Ovary (tissue), 9 donors: Measurements from ENCODE around the gene RAB7A. TPM values are rescaled to one million over a fixed set of nuclear protein-coding genes. Genes with fewer than 3 reads are reported as not detected.
"Not testable (repeated sequence)": the region's sequence is repeated elsewhere in the genome, so short reads cannot be mapped to it uniquely, and the experiment has no call there.

ENCODE experiments used
- DNase-seq, 5 donors: peaks; one replicate each; pipeline ENCODE4 v3.0.0-alpha.2; 2019 to 2020
- H3K27ac ChIP-seq, 2 donors: fragments of 200-600 bp; one replicate each; pipeline versions ENCODE4 v1.5.1 to v1.8.0; 2019 to 2022
- H3K27me3 ChIP-seq: fragments of 200-600 bp; one replicate; pipeline ENCODE4 v1.8.0; 2022
- H3K36me3 ChIP-seq: fragments of 200-600 bp; sonication (generic); one replicate; pipeline ENCODE4 v1.5.1; 2019
- H3K4me1 ChIP-seq: one replicate; pipeline ENCODE4 v1.8.1; 2013; ENCODE audit warnings: mild to moderate bottlenecking, moderate library complexity; ENCODE audit not compliant: insufficient read depth
- H3K4me3 ChIP-seq: fragments of 200-600 bp; sonication (generic); one replicate; pipeline ENCODE4 v1.5.1; 2017
- H3K9me3 ChIP-seq, 2 donors: fragments of 200-600 bp in 1 of 2; sonication (generic) in 1 of 2; one replicate each; pipeline versions ENCODE4 v1.5.1 to v1.8.1; 2013 to 2019; ENCODE audit warnings: mild to moderate bottlenecking in 1 of 2, moderate library complexity in 1 of 2
- EP300 ChIP-seq: sonication (generic); formaldehyde crosslinking; IDR thresholded peaks from one replicate; pipeline ENCODE4 v1.6.1; 2017; ENCODE audit warnings: antibody characterized with exemption
- POLR2A ChIP-seq: fragments of 450-650 bp; IDR thresholded peaks from one replicate; pipeline ENCODE4 v1.6.1; 2017; ENCODE audit warnings: antibody characterized with exemption, mild to moderate bottlenecking, moderate library complexity
- WGBS, 3 donors: extraction: QIAGEN DNeasy Blood & Tissue Kit in 1 of 3; methylation state at CpG; one replicate each; pipeline versions ENCODE4 v1.1.5 to v1.1.7; 2013 to 2017; 5-methylcytosine and 5-hydroxymethylcytosine counted together
- intact Hi-C, 4 donors: fragments of 100-400 bp; cut with DNase I; formaldehyde crosslinking; loops; one replicate each; pipeline versions ENCODE4 v1.11.0 to v1.15.1; 2022 to 2023
- polyA plus RNA-seq, 2 donors: library from polyadenylated mRNA; stranded (reverse); fragments of 200-250 nt in 1 of 2; fragments of 350-450 nt in 1 of 2; fragmentation: Illumina TruSeq in 1 of 2; extraction: RNeasy Lipid Tissue Mini Kit (QIAGEN cat#74804) in 1 of 2; gene quantifications; one replicate each; pipeline ENCODE4 v1.2.3, GENCODE V29; 2013 to 2014
- total RNA-seq, 7 donors: library from RNA; depleted of rRNA in 2 of 7; stranded (reverse); fragments of >200 nt in 2 of 7; fragmentation: NEBNext Ultra II Directional in 3 of 7; extraction: Animal tissue kit (Norgen Biotek cat#: 25700) in 3 of 7; gene quantifications; one replicate each; pipeline versions ENCODE4 v1.1.0 to v1.2.4, GENCODE V29; 2016 to 2023
- TF ChIP-seq, protein P1 (sequence below), 3 donors: fragments of 450-650 bp in 2 of 3; fragments of 200-600 bp in 1 of 3; IDR thresholded peaks; one replicate each; pipeline versions ENCODE4 v1.5.1 to v1.8.0; 2016 to 2022; ENCODE audit warnings: antibody characterized with exemption in 3 of 3, mild to moderate bottlenecking in 1 of 3
- donor health status: DM: no; HTN: no; CAD: no; lungs with moderate emphysema.
- donor health status: DM: no; HTN: no; CAD: no.
- donor health status: Bipolar disorder and iron deficiency.
- donor health status: DM: yes; HTN: yes; CAD: no.
- donor health status: DM: no; HTN: no; CAD: no.
- donor health status: DM: yes; HTN: yes; CAD: no.

The RAB7A gene
- total and polyA plus RNA-seq, 9 donors = 70.1 to 320 (median 213) TPM

DNA sequence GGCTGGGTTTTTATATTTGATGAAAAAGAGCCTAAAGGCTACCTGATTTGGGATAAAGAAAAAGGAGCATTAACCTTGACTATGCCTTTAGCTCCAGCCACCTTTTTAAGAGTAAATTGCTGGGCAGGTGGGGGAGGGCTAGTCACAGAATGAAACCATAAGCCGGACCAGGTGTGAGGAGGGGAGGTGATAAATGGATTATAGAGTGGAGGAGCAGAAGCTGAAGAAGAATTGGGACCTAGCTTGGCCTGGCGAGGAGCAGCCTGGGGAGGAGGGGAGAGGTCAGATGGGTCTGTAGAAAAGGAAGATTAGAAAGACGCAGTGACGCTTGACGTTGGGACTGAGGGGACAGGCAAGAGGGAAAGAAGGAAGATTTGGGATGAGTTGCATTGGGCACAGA is 107.0 kb downstream of the RAB7A start:
- H3K4me3 ChIP-seq, intact Hi-C loops, H3K27me3 ChIP-seq, H3K36me3 ChIP-seq, H3K27ac ChIP-seq, H3K9me3 ChIP-seq, H3K4me1 ChIP-seq, DNase-seq: not testable (repeated sequence)
- WGBS, 3 donors = 69 to 76% (median 73%) methylated on average over 5 of the region's 5 CpGs

DNA sequence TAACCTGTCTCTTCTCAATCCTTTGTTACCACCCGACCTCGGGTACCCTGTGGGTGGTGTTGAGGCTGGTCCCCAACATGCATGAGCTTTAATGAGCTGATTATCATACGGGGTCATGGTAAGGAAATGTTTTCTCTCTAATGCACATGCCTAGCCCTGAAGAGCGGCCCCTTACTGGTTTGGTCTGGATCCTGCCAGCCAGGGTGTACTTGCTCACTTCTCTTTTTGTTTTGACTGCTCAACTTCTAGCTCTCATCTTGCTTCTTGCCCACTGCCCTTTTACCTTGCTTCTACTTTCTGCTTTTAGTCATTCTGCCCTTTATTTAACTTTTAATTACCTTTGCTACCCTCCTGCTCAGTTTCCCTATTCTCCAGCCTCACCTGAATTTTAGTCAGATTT is 109.1 kb downstream of the RAB7A start:
- WGBS, 3 donors = 87 to 93% (median 89%) methylated on average over 4 of the region's 4 CpGs
- intact Hi-C loops = no loop called here
- H3K4me1 ChIP-seq = no peaks in the 10 kb centered on the region
- no peaks in the 10 kb centered on the region for H3K36me3 ChIP-seq
- TF ChIP-seq EP300 = no peak
- TF ChIP-seq, protein P1, sequence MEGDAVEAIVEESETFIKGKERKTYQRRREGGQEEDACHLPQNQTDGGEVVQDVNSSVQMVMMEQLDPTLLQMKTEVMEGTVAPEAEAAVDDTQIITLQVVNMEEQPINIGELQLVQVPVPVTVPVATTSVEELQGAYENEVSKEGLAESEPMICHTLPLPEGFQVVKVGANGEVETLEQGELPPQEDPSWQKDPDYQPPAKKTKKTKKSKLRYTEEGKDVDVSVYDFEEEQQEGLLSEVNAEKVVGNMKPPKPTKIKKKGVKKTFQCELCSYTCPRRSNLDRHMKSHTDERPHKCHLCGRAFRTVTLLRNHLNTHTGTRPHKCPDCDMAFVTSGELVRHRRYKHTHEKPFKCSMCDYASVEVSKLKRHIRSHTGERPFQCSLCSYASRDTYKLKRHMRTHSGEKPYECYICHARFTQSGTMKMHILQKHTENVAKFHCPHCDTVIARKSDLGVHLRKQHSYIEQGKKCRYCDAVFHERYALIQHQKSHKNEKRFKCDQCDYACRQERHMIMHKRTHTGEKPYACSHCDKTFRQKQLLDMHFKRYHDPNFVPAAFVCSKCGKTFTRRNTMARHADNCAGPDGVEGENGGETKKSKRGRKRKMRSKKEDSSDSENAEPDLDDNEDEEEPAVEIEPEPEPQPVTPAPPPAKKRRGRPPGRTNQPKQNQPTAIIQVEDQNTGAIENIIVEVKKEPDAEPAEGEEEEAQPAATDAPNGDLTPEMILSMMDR (IDR thresholded peaks at IDR 0.05) = no peak
- TF ChIP-seq POLR2A = no peak
- H3K9me3 ChIP-seq = no peaks in the 10 kb centered on the region
- H3K4me3 ChIP-seq = no peak overlapping the region
- no peak overlapping the region for H3K27ac ChIP-seq
- no peak for DNase-seq
- no peaks in the 10 kb centered on the region for H3K27me3 ChIP-seq

DNA sequence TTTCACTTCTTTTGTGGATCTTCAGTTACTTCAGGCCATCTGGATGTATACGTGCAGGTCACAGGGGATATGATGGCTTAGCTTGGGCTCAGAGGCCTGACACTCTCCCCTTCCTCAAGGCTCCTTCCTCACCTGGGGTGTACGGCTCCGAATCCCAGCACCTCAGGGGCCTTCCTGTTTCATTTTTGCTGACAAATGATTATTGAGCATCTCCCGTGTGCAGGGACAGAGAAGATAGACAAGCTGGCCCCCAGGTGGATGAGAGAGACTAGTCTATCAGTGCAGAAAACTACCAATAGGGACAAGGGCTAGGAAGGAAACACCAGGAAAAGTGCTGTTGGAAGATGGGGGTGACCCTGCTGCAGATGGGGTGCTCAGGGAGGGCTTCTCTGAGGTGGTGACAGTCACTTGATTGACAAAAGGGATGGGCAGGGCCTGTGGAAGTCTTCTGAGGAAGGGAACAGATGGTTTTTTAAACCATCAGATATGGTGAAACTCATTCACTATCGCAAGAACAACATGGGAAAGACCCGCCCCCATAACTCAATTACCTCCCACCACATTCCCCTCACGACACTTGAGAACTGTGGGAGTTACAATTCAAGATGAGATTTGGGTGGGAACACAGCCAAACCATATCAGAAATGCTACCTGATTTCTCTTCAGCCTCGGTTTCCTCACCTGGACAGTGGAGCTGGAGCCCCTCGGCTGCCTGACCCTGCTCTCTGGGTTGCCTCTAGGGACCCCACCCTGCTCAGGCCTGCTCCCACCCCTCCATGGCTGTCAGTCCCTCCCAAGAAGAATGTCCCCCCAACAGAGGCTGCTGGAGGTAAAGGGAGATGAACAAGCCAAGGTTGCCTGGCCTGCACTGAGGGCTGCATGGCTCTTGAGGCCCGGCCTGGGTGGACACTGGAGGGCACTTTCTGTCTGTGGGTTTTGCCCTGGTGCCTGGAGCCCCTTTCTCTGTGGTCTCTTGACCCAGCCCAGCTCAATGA is 116.2 kb downstream of the RAB7A start:
- peaks cover 6% of the 10 kb centered on the region for H3K4me1 ChIP-seq
- intact Hi-C loops = no loop called here
- no peak for DNase-seq
- TF ChIP-seq, protein P1 (IDR thresholded peaks at IDR 0.05) = no peak
- TF ChIP-seq POLR2A (no peak), EP300 (no peak)
- no peaks in the 10 kb centered on the region for H3K9me3 ChIP-seq
- no peak overlapping the region for H3K4me3 ChIP-seq
- H3K27ac ChIP-seq = no peak overlapping the region
- H3K36me3 ChIP-seq = no peaks in the 10 kb centered on the region
- no peaks in the 10 kb centered on the region for H3K27me3 ChIP-seq
- 77 to 80% (median 79%) methylated on average over 10 of the region's 10 CpGs for WGBS, 3 donors

DNA sequence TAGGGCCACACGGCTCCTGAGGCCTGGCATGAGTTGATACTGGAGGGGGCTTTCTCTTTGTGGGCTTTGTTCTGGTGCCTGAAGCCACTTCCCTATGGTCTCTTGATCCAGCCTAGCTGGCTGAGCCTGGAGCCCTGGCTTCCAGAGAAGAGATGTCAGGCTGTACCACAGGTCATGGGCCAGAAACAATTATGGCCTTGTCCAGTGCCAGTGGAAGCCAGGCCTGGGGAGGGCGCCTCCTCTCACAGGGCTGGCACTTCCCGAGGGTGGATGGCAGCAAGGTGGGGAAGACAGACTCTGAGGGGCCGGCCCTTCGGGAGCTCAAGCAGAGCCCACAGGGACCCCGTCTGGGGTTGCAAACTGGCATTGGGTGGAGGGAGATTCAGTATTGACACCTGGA is 118.5 kb downstream of the RAB7A start:
- intact Hi-C loops = no loop called here
- no peak overlapping the region for H3K4me3 ChIP-seq

DNA sequence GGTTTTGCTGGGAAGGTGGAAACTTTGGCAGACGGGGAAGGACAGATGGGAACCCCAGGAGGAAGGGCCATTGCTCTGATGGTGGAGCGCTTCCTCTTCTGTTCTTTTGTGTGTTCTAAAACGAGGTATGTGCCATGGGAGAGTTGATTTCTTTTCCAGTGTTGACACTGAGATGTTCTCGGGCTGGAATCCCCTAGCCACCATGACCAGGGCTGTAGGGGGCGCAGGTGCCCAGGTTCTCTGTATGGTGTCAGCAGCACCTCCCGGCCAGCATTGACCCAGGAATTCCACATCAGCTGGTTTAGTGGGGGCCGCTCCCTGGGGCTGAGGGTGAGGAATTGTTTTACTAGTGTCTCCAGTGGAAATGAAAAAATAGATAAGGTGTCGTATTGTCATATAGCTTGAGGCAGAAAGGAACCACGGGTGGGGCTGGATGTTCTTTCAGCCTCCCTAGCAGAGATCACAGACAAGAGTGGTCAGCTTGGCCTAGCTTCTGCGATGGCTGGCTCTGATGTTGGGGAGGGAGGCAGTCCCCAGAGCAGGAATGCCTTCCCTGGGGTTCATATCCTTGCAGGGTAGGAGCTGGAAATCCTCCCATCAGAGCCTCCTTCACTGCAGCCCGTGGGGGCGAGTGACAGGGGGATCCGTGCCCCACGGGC is 119.3 kb downstream of the RAB7A start:
- intact Hi-C loops = no loop called here
- H3K27ac ChIP-seq = no peak overlapping the region
- WGBS, 3 donors = 39 to 43% (median 40%) methylated on average over 14 of the region's 14 CpGs

More for the DNA sequence above, 118.5 kb downstream of the RAB7A start:
- H3K27ac ChIP-seq = no peak overlapping the region
- no peaks in the 10 kb centered on the region for H3K9me3 ChIP-seq
- WGBS, 3 donors = 93 to 95% (median 93%) methylated on average over 5 to 6 of the region's 6 CpGs
- H3K4me1 ChIP-seq = peaks cover 6% of the 10 kb centered on the region
- no peak for DNase-seq
- TF ChIP-seq EP300 = no peak
- H3K36me3 ChIP-seq = no peaks in the 10 kb centered on the region
- H3K27me3 ChIP-seq = no peaks in the 10 kb centered on the region

More for the DNA sequence above, 119.3 kb downstream of the RAB7A start:
- Histone ChIP-seq H3K4me3 (peak overlapping the region; percentile 31), H3K9me3 (no peaks in the 10 kb centered on the region), H3K36me3 (no peaks in the 10 kb centered on the region), H3K4me1 (peaks cover 6% of the 10 kb centered on the region), H3K27me3 (no peaks in the 10 kb centered on the region)
- no peak for TF ChIP-seq EP300
- TF ChIP-seq POLR2A = no peak
- DNase-seq = no peak
